Peyer's patch (tissue), 4 donors: ENCODE measurements around the gene MAGEC3. TPM values are rescaled to one million over a fixed set of nuclear protein-coding genes. Genes with fewer than 3 reads are reported as not detected.

Source experiments
- DNase-seq, 3 donors: peaks; one replicate each; pipeline ENCODE4 v3.0.0-alpha.2; 2017 to 2019
- H3K27ac ChIP-seq, 4 donors: fragments of 200-600 bp; sonication (generic); one replicate each; pipeline ENCODE4 v1.5.1; 2016 to 2019
- H3K27me3 ChIP-seq, 2 donors: fragments of 200-600 bp; sonication (generic); one replicate each; pipeline ENCODE4 v1.5.1; 2019
- H3K36me3 ChIP-seq, 3 donors: fragments of 200-600 bp; sonication (generic); one replicate each; pipeline ENCODE4 v1.5.1; 2016 to 2019
- H3K4me1 ChIP-seq, 4 donors: fragments of 200-600 bp; sonication (generic); one replicate each; pipeline ENCODE4 v1.5.1; 2016 to 2019
- H3K4me3 ChIP-seq, 4 donors: fragments of 200-600 bp; sonication (generic); 1 replicate in 3 of 4; 2 replicates in 1 of 4; pipeline ENCODE4 v1.5.1; 2016 to 2019; ENCODE audit warnings: mild to moderate bottlenecking in 1 of 4
- H3K9me3 ChIP-seq, 4 donors: fragments of 200-600 bp; sonication (generic); one replicate each; pipeline ENCODE4 v1.5.1; 2016 to 2019; ENCODE audit warnings: mild to moderate bottlenecking in 1 of 4
- POLR2A ChIP-seq, 2 donors: fragments of 450-650 bp; IDR thresholded peaks; one replicate each; pipeline ENCODE4 v1.5.1; 2017; ENCODE audit warnings: antibody characterized with exemption in 2 of 2, mild to moderate bottlenecking in 2 of 2, moderate library complexity in 2 of 2
- total RNA-seq, 4 donors: library from RNA; depleted of rRNA; stranded (reverse); fragments of >200 nt; gene quantifications; one replicate each; pipeline ENCODE4 v1.1.0, GENCODE V29; 2016
- TF ChIP-seq, protein P1 (sequence below), 6 experiments: fragments of 450-650 bp in 4 of 6; fragments of 200-600 bp in 2 of 6; sonication (generic) in 1 of 6; IDR thresholded peaks; one replicate each; pipeline ENCODE4 v1.5.1; 2017 to 2019; ENCODE audit warnings: antibody characterized with exemption in 6 of 6, mild to moderate bottlenecking in 3 of 6, moderate library complexity in 1 of 6

MAGEC3 gene, protein sequence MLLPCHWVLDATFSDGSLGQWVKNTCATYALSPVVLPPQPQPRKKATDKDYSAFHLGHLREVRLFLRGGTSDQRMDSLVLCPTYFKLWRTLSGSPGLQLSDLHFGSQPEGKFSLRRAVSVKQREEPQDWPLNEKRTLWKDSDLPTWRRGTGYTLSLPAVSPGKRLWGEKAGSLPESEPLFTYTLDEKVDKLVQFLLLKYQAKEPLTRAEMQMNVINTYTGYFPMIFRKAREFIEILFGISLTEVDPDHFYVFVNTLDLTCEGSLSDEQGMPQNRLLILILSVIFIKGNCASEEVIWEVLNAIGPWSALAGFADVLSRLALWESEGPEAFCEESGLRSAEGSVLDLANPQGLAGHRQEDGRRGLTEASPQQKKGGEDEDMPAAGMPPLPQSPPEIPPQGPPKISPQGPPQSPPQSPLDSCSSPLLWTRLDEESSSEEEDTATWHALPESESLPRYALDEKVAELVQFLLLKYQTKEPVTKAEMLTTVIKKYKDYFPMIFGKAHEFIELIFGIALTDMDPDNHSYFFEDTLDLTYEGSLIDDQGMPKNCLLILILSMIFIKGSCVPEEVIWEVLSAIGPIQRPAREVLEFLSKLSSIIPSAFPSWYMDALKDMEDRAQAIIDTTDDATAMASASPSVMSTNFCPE
- not detected for total RNA-seq

DNA sequence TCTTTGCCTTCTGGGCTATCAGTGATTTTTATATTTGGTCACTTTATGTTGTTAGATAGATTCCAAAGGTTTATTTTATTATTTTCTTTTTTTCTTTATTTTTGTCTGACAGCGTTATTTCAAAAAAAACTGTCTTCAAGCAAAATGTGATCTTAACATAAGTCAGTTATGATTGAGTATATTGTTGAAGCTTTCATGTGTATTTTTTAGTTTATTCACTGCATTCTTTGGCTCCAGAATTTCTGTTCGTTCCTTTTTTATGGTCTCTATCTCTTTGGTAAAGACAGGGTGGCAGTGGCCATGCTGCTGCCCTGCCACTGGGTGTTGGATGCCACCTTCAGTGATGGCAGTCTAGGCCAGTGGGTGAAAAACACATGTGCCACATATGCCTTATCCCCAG, at the start of gene MAGEC3:
TSS of gene MAGEC3 (plus strand) at position 301 of the 400 bp plus-strand sequence. CDS start at position 301, 0 bp downstream.
- H3K4me1 ChIP-seq, result no peaks in the 10 kb centered on the region
- no peak within 1 kb of the TSS for H3K4me3 ChIP-seq
- no peaks in the 10 kb centered on the region for H3K27me3 ChIP-seq
- DNase-seq, result no peak
- no peak for TF ChIP-seq POLR2A (IDR thresholded peaks at IDR 0.05)
- TF ChIP-seq, protein P1, sequence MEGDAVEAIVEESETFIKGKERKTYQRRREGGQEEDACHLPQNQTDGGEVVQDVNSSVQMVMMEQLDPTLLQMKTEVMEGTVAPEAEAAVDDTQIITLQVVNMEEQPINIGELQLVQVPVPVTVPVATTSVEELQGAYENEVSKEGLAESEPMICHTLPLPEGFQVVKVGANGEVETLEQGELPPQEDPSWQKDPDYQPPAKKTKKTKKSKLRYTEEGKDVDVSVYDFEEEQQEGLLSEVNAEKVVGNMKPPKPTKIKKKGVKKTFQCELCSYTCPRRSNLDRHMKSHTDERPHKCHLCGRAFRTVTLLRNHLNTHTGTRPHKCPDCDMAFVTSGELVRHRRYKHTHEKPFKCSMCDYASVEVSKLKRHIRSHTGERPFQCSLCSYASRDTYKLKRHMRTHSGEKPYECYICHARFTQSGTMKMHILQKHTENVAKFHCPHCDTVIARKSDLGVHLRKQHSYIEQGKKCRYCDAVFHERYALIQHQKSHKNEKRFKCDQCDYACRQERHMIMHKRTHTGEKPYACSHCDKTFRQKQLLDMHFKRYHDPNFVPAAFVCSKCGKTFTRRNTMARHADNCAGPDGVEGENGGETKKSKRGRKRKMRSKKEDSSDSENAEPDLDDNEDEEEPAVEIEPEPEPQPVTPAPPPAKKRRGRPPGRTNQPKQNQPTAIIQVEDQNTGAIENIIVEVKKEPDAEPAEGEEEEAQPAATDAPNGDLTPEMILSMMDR (IDR thresholded peaks at IDR 0.05), result no peak
- no peak within 1 kb of the TSS for H3K27ac ChIP-seq
- H3K9me3 ChIP-seq, result no peaks in the 10 kb centered on the region
- H3K36me3 ChIP-seq, result no peaks in the 10 kb centered on the region

DNA sequence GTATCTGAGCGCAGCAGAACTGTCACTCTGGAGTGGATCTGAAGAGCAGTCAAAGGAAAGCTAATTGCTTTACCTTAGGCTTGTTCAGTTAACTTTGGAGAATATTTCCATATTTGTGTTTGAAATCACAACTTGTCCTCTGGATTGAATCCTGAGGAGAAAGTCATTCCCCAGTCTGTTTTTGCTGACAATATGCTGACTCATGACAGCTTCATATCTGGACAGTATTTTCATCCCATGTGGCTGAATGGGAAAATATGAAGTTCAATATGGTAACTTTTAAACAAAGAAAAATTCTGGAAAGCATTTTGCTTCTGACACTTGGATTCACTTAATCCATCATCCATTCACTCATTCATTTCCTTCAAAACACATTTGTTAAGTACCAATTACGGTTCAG, 46.3 kb upstream of the MAGEC3 start:
- no peak for DNase-seq
- Histone ChIP-seq H3K36me3 (no peaks in the 10 kb centered on the region), H3K27me3 (no peaks in the 10 kb centered on the region), H3K4me1 (no peaks in the 10 kb centered on the region), H3K9me3 (no peaks in the 10 kb centered on the region), H3K27ac (no peak overlapping the region), H3K4me3 (no peak overlapping the region)
- TF ChIP-seq, protein P1 (IDR thresholded peaks at IDR 0.05), result no peak
- no peak for TF ChIP-seq POLR2A (IDR thresholded peaks at IDR 0.05)

DNA sequence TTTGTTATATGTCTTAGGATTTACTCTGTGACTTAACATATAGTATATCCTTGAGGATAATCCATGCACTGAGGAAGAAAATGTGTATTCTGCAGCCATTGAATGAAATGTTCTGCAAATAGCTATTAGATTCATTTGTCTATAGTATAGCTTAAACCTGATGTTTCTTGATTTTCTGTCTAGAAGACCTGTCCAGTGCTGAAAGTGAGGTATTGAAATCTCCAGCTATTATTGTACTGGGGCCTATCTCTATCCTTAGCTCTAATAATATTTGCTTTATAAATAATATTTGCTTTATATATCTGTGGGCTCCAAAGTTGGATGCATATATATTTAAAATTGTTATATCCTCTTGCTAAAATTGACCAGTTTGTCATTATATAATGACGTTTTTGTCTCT, 26.7 kb upstream of the MAGEC3 start:
- TF ChIP-seq POLR2A (IDR thresholded peaks at IDR 0.05), result no peak
- TF ChIP-seq, protein P1 (IDR thresholded peaks at IDR 0.05), result no peak
- H3K27me3 ChIP-seq, result no peaks in the 10 kb centered on the region
- H3K9me3 ChIP-seq, result no peaks in the 10 kb centered on the region
- no peaks in the 10 kb centered on the region for H3K36me3 ChIP-seq
- no peak overlapping the region for H3K27ac ChIP-seq
- DNase-seq, result no peak
- no peak overlapping the region for H3K4me3 ChIP-seq
- H3K4me1 ChIP-seq, result no peaks in the 10 kb centered on the region

DNA sequence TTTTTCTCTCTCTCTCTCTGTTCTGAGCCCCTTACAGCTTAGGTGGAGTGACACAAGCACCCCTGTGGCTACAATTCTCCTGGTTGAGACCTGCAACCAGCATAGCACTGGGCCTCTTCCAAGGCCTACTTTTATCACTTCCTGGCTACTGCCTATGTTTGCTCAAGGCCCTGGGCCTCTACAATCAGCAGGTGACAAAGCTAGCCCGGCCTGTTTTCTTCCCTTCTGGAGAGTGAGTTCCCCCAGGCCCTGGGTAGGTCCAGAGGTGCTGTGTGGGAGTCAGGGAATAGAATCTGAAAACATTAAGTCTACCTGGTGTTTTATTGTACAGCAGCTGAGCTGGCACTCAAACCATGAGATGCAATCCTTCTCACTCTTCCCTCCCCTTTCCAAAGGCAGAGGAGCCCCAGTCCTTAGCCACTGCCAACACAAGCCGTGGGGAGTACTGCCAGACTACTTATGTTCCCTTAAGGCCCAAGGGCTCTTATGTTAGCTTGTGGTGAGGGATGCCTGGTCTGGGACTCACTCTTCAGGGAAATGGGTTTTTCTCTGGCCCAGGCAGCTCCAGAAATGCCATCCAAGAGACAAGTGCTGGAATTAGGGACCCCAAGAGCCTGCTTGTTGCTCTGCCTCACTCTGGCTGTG, 23.8 kb upstream of the MAGEC3 start:
- no peak for DNase-seq
- no peaks in the 10 kb centered on the region for H3K9me3 ChIP-seq
- H3K4me3 ChIP-seq, result no peak overlapping the region
- H3K4me1 ChIP-seq, result no peaks in the 10 kb centered on the region
- H3K36me3 ChIP-seq, result no peaks in the 10 kb centered on the region
- TF ChIP-seq POLR2A (IDR thresholded peaks at IDR 0.05), result no peak
- TF ChIP-seq, protein P1 (IDR thresholded peaks at IDR 0.05), result no peak
- no peak overlapping the region for H3K27ac ChIP-seq
- no peaks in the 10 kb centered on the region for H3K27me3 ChIP-seq

DNA sequence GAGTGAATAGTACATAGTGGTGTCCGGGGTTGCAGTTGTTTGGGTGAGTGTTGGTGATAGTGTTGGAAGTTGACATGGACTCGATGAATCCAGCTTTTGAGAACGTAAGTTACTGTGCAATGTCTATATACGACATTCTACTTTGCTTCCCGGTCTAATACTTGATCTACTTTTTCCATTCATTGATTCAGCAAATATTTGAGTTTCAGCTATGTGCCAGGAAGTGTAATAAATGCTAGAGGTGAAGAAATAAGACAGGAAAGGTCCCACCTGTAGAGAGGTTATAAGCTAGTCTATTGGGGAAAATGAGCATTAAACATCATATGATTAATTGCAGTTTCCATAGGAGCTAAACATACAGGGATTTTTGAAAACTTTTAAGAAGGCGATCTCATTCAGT, 22.2 kb upstream of the MAGEC3 start:
- TF ChIP-seq POLR2A (IDR thresholded peaks at IDR 0.05), result no peak
- TF ChIP-seq, protein P1 (IDR thresholded peaks at IDR 0.05), result no peak
- no peak overlapping the region for H3K27ac ChIP-seq

More for the DNA sequence above, 22.2 kb upstream of the MAGEC3 start:
- no peaks in the 10 kb centered on the region for H3K36me3 ChIP-seq
- no peaks in the 10 kb centered on the region for H3K9me3 ChIP-seq
- H3K27me3 ChIP-seq, result no peaks in the 10 kb centered on the region
- no peak for DNase-seq
- H3K4me1 ChIP-seq, result no peaks in the 10 kb centered on the region
- H3K4me3 ChIP-seq, result no peak overlapping the region
